ENCODE data around the gene PTX4. TPM values are rescaled to one million over a fixed set of nuclear protein-coding genes. Genes with fewer than 3 reads are reported as not detected.

The PTX4 gene
- total RNA-seq, 1 experiment from 2014 or later, result not detected

- DNase-seq, result no peak
- H2BK15ac ChIP-seq (ENCODE audit: low read depth, low read length), result no peak overlapping the region
- no peak overlapping the region for H3K18ac ChIP-seq (ENCODE audit: insufficient read length, low read depth, low read length)
- no peak overlapping the region; a peak in 1 of 5 replicates for H3K4me3 Mint-ChIP-seq
- no peak overlapping the region for H2BK120ac ChIP-seq (ENCODE audit: low read depth, low read length, poor library complexity, severe bottlenecking)
- no peak overlapping the region for H4K91ac ChIP-seq (ENCODE audit: insufficient read length, low read depth, low read length)
- no CpG with 5 or more reads among the region's 3 CpGs for WGBS (ENCODE audit: extremely low coverage, insufficient read length, low lambda C conversion rate)
- H3K23me2 ChIP-seq (ENCODE audit: insufficient read length, low read depth, low read length, poor library complexity, severe bottlenecking), result no peaks in the 10 kb centered on the region
- H2BK5ac ChIP-seq (ENCODE audit: insufficient read length, low read length), result no peak overlapping the region
- H3K23ac ChIP-seq (ENCODE audit: insufficient read length, low read depth, low read length), result no peak overlapping the region
- no peak overlapping the region for H2AK5ac ChIP-seq (ENCODE audit: insufficient read length, low read length)
- H3K27me3 Mint-ChIP-seq (ENCODE audit: low read depth), result no peaks in the 10 kb centered on the region; the same call in 1 of the 2 replicates
- no peaks in the 10 kb centered on the region for H3K79me1 ChIP-seq (ENCODE audit: insufficient read depth, low read depth, low read length, poor library complexity, severe bottlenecking)
- no peak overlapping the region for H3K9ac ChIP-seq (ENCODE audit: extremely low read depth, insufficient read length, low read length)
- no peak overlapping the region for H2BK12ac ChIP-seq (ENCODE audit: insufficient read length, low read depth, low read length)
- peaks cover 10 to 34% (median 31%) of the 10 kb centered on the region in 3 experiments; a peak in 6 of 7 replicates for H3K36me3 Mint-ChIP-seq (ENCODE audit: insufficient read depth in 1 of 3, low read depth in 3 of 3)
- H3T11ph ChIP-seq (ENCODE audit: low read length), result no peak overlapping the region
- H3K4me1 ChIP-seq (ENCODE audit: insufficient read depth, low read length), result no peaks in the 10 kb centered on the region
- H3K56ac ChIP-seq (ENCODE audit: insufficient read length, low read depth, low read length), result no peak overlapping the region
- H4K8ac ChIP-seq (replicated peaks; ENCODE audit: insufficient read length, low read depth, low read length), result no peak overlapping the region
- no peak overlapping the region for H3K4me2 ChIP-seq (ENCODE audit: insufficient read depth, insufficient read length, low read length)
- H3K27ac ChIP-seq (ENCODE audit: insufficient read length, low read depth, low read length), result no peak overlapping the region
- no peaks in the 10 kb centered on the region for H4K20me1 ChIP-seq (ENCODE audit: control insufficient read depth, insufficient read depth, insufficient read length)
- TF ChIP-seq, protein P1, sequence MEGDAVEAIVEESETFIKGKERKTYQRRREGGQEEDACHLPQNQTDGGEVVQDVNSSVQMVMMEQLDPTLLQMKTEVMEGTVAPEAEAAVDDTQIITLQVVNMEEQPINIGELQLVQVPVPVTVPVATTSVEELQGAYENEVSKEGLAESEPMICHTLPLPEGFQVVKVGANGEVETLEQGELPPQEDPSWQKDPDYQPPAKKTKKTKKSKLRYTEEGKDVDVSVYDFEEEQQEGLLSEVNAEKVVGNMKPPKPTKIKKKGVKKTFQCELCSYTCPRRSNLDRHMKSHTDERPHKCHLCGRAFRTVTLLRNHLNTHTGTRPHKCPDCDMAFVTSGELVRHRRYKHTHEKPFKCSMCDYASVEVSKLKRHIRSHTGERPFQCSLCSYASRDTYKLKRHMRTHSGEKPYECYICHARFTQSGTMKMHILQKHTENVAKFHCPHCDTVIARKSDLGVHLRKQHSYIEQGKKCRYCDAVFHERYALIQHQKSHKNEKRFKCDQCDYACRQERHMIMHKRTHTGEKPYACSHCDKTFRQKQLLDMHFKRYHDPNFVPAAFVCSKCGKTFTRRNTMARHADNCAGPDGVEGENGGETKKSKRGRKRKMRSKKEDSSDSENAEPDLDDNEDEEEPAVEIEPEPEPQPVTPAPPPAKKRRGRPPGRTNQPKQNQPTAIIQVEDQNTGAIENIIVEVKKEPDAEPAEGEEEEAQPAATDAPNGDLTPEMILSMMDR (conservative IDR thresholded peaks at IDR 0.05), result no peak
- H3K9me3 ChIP-seq (ENCODE audit: control insufficient read depth, low read depth, low read length), result no peaks in the 10 kb centered on the region
- no peak overlapping the region for H3K14ac ChIP-seq (ENCODE audit: insufficient read depth, low read length)
- peaks cover 6 to 15% of the 10 kb centered on the region in 2 experiments; a peak in 3 of 5 replicates for H3K9me3 Mint-ChIP-seq
- no peak overlapping the region for H3K27ac Mint-ChIP-seq
- no peak overlapping the region for H4K5ac ChIP-seq (ENCODE audit: insufficient read length, low read depth, low read length)
- H3K79me2 ChIP-seq (ENCODE audit: insufficient read depth, low read length), result no peaks in the 10 kb centered on the region
- H3K27me3 ChIP-seq (ENCODE audit: insufficient read depth, low read length), result no peaks in the 10 kb centered on the region
- H2AFZ ChIP-seq (ENCODE audit: low read length), result no peak overlapping the region
- no peaks in the 10 kb centered on the region for H3K4me1 Mint-ChIP-seq
- H2BK20ac ChIP-seq (ENCODE audit: low read depth, low read length, poor library complexity, severe bottlenecking), result no peak overlapping the region
- no peak overlapping the region for H3K4ac ChIP-seq (ENCODE audit: low read depth, low read length)
These were observed 25.8 kb upstream of the PTX4 start for GRCh38 chr16:1514507-1514906.

All from H9 (cell line).